ENCODE data around the gene TOR4A. TPM values are rescaled to one million over a fixed set of nuclear protein-coding genes. Genes with fewer than 3 reads are reported as not detected.

The TOR4A gene
- total RNA-seq, 1 donor from 2014 or later: 37.7 TPM

- H3K27me3 Mint-ChIP-seq (ENCODE audit: unreplicated experiment): no peaks in the 10 kb centered on the region
Observed at GRCh38 chr9:137232510-137232909, 45.0 kb upstream of the TOR4A start.

GRCh38 chr9:137233143-137233980 lies 44.2 kb upstream of the TOR4A start:
- Mint-ChIP-seq H3K4me1 (ENCODE audit: unreplicated experiment) (no peaks in the 10 kb centered on the region), H3K27ac (ENCODE audit: unreplicated experiment) (no peak overlapping the region), H3K9me3 (ENCODE audit: unreplicated experiment) (no peaks in the 10 kb centered on the region), H3K4me3 (ENCODE audit: unreplicated experiment) (no peak overlapping the region), H3K36me3 (ENCODE audit: low read depth, unreplicated experiment) (no peaks in the 10 kb centered on the region), H3K27me3 (ENCODE audit: unreplicated experiment) (peaks cover 2% of the 10 kb centered on the region)
- DNase-seq (ENCODE audit: low spot score): no peak
- no peak for TF ChIP-seq CTCF (IDR thresholded peaks at IDR 0.05; ENCODE audit: unreplicated experiment)

More at GRCh38 chr9:137232510-137232909, 45.0 kb upstream of the TOR4A start:
- DNase-seq (ENCODE audit: low spot score): no peak
- Mint-ChIP-seq H3K36me3 (ENCODE audit: low read depth, unreplicated experiment) (no peaks in the 10 kb centered on the region), H3K27ac (ENCODE audit: unreplicated experiment) (no peak overlapping the region), H3K4me1 (ENCODE audit: unreplicated experiment) (no peaks in the 10 kb centered on the region), H3K4me3 (ENCODE audit: unreplicated experiment) (no peak overlapping the region), H3K9me3 (ENCODE audit: unreplicated experiment) (no peaks in the 10 kb centered on the region)
- no peak for TF ChIP-seq CTCF (IDR thresholded peaks at IDR 0.05; ENCODE audit: unreplicated experiment)

GRCh38 chr9:137234055-137234697 lies 43.4 kb upstream of the TOR4A start:
- Mint-ChIP-seq H3K27me3 (ENCODE audit: unreplicated experiment) (peaks cover 2% of the 10 kb centered on the region), H3K27ac (ENCODE audit: unreplicated experiment) (no peak overlapping the region), H3K4me1 (ENCODE audit: unreplicated experiment) (no peaks in the 10 kb centered on the region), H3K36me3 (ENCODE audit: low read depth, unreplicated experiment) (peaks cover 3% of the 10 kb centered on the region), H3K9me3 (ENCODE audit: unreplicated experiment) (no peaks in the 10 kb centered on the region), H3K4me3 (ENCODE audit: unreplicated experiment) (no peak overlapping the region)
- no peak for TF ChIP-seq CTCF (IDR thresholded peaks at IDR 0.05; ENCODE audit: unreplicated experiment)
- DNase-seq (ENCODE audit: low spot score): no peak

GRCh38 chr9:137234758-137235423 lies 42.6 kb upstream of the TOR4A start:
- TF ChIP-seq CTCF (IDR thresholded peaks at IDR 0.05; ENCODE audit: unreplicated experiment): no peak
- H3K4me3 Mint-ChIP-seq (ENCODE audit: unreplicated experiment): no peak overlapping the region
- no peak for DNase-seq (ENCODE audit: low spot score)
- no peaks in the 10 kb centered on the region for H3K4me1 Mint-ChIP-seq (ENCODE audit: unreplicated experiment)
- peaks cover 4% of the 10 kb centered on the region for H3K27me3 Mint-ChIP-seq (ENCODE audit: unreplicated experiment)
- H3K9me3 Mint-ChIP-seq (ENCODE audit: unreplicated experiment): no peaks in the 10 kb centered on the region
- H3K27ac Mint-ChIP-seq (ENCODE audit: unreplicated experiment): no peak overlapping the region
- peaks cover 3% of the 10 kb centered on the region for H3K36me3 Mint-ChIP-seq (ENCODE audit: low read depth, unreplicated experiment)
